ENCODE results near the gene ZNRD2. TPM values are rescaled to one million over a fixed set of nuclear protein-coding genes. Genes with fewer than 3 reads are reported as not detected.

The ZNRD2 gene
- total and polyA plus RNA-seq, 2 of the 8 experiments (the other 6 are each of a cell fraction or from before 2014, with no cell fraction given): 53.4 to 125 TPM

DNA sequence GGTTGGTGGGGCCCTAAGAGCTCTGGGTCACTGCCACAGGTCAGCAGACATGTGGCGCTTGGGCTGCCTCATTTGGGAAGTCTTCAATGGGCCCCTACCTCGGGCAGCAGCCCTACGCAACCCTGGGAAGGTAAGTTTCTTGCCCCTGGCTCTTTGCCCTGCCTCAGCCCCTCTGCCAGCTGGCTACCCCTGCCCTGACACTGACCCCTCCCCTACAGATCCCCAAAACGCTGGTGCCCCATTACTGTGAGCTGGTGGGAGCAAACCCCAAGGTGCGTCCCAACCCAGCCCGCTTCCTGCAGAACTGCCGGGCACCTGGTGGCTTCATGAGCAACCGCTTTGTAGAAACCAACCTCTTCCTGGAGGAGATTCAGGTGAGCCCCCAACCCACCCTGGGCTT is 43.5 kb upstream of the ZNRD2 start (continued):
- TF ChIP-seq, protein P1, sequence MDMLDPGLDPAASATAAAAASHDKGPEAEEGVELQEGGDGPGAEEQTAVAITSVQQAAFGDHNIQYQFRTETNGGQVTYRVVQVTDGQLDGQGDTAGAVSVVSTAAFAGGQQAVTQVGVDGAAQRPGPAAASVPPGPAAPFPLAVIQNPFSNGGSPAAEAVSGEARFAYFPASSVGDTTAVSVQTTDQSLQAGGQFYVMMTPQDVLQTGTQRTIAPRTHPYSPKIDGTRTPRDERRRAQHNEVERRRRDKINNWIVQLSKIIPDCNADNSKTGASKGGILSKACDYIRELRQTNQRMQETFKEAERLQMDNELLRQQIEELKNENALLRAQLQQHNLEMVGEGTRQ (IDR thresholded peaks at IDR 0.05; ENCODE audit: low read length): no peak
- TF ChIP-seq, protein P2, sequence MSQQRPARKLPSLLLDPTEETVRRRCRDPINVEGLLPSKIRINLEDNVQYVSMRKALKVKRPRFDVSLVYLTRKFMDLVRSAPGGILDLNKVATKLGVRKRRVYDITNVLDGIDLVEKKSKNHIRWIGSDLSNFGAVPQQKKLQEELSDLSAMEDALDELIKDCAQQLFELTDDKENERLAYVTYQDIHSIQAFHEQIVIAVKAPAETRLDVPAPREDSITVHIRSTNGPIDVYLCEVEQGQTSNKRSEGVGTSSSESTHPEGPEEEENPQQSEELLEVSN (IDR thresholded peaks at IDR 0.05): no peak
- no peak for TF ChIP-seq CBX5 (IDR thresholded peaks at IDR 0.05; ENCODE audit: low read depth, low read length)
- TF ChIP-seq CHD2 (IDR thresholded peaks at IDR 0.05; ENCODE audit: low read length): no peak
- no peak for TF ChIP-seq HDAC6 (IDR thresholded peaks at IDR 0.05; ENCODE audit: low read depth, low read length)
- no peak for TF ChIP-seq CREB1 (IDR thresholded peaks at IDR 0.05)
- TF ChIP-seq POLR2AphosphoS5 (IDR thresholded peaks at IDR 0.05; ENCODE audit: low read depth, low read length): no peak
- no peak for TF ChIP-seq CTBP2 (IDR thresholded peaks at IDR 0.05; ENCODE audit: borderline replicate concordance, insufficient read depth, insufficient read length, low read length)
- TF ChIP-seq, protein P3, sequence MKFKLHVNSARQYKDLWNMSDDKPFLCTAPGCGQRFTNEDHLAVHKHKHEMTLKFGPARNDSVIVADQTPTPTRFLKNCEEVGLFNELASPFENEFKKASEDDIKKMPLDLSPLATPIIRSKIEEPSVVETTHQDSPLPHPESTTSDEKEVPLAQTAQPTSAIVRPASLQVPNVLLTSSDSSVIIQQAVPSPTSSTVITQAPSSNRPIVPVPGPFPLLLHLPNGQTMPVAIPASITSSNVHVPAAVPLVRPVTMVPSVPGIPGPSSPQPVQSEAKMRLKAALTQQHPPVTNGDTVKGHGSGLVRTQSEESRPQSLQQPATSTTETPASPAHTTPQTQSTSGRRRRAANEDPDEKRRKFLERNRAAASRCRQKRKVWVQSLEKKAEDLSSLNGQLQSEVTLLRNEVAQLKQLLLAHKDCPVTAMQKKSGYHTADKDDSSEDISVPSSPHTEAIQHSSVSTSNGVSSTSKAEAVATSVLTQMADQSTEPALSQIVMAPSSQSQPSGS (IDR thresholded peaks at IDR 0.05; ENCODE audit: low read length): no peak
- no peak for TF ChIP-seq CHD1 (IDR thresholded peaks at IDR 0.05; ENCODE audit: low read depth, low read length)
